Measurements from ENCODE around the gene DHX8.

DHX8 gene

GRCh38 chr17:43558805-43559160 lies 75.0 kb downstream of the DHX8 start:
- TF ChIP-seq, protein P1, sequence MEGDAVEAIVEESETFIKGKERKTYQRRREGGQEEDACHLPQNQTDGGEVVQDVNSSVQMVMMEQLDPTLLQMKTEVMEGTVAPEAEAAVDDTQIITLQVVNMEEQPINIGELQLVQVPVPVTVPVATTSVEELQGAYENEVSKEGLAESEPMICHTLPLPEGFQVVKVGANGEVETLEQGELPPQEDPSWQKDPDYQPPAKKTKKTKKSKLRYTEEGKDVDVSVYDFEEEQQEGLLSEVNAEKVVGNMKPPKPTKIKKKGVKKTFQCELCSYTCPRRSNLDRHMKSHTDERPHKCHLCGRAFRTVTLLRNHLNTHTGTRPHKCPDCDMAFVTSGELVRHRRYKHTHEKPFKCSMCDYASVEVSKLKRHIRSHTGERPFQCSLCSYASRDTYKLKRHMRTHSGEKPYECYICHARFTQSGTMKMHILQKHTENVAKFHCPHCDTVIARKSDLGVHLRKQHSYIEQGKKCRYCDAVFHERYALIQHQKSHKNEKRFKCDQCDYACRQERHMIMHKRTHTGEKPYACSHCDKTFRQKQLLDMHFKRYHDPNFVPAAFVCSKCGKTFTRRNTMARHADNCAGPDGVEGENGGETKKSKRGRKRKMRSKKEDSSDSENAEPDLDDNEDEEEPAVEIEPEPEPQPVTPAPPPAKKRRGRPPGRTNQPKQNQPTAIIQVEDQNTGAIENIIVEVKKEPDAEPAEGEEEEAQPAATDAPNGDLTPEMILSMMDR (IDR thresholded peaks at IDR 0.05; ENCODE audit: insufficient read depth, low read depth, low read length, missing control alignments): no peak
- no peak for DNase-seq (ENCODE audit: low read depth)
- no peak overlapping the region for H3K4me3 ChIP-seq (ENCODE audit: low read depth, low read length)

- H3K4me3 ChIP-seq (ENCODE audit: low read depth, low read length): no peak overlapping the region
- TF ChIP-seq, protein P1 (IDR thresholded peaks at IDR 0.05; ENCODE audit: insufficient read depth, low read depth, low read length, missing control alignments): no peak
- DNase-seq (ENCODE audit: low read depth): no peak
Observed at GRCh38 chr17:43559161-43559816, 75.5 kb downstream of the DHX8 start.

DNA sequence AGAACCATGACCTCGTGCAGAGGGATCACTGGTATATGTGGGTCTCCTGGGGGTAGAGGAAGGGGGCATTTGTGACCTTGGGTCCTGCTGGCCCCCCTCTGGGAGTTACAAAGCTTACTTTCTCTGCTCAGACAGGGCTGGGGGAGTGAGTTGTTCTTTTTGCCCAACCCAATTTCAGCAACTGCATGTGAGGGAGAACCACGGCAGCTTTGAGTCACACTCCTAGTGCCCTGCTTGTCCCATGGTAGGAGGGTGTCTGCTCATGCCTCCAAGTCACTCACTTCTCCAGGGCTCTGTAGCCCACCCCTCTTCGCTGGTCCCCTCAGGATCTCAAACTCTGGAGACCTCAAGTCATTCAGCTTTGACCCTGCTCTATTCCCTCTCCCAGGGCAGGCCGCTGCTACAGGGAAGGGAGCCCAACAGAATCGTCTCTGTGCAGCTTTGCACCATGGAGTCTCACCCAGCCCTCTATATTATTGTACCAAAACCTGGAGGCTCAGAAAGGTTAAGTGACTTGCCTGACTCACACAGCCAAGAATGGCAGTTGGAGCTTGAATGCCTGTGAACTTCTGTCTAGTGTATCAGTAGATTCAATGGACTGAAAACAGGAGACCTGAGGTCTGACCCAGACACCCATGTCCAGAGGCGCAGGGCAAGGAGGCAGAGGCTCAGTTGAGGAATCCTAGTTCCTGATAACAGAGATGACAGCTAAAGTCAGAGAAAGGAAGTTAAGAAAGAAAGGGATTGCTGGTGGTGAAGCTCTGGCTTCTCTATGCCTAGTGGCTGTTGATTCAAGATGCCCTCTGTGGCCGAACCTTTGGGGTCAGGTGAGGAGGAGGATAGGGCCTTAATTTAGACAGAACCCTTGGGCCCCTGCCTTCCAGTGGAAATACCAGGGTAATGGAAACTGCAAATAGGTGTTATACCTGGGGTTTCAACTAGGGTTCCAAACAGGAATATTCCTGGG lies 77.0 kb downstream of the DHX8 start:
- TF ChIP-seq, protein P1 (IDR thresholded peaks at IDR 0.05; ENCODE audit: insufficient read depth, low read depth, low read length, missing control alignments): no peak
- no peak overlapping the region for H3K4me3 ChIP-seq (ENCODE audit: low read depth, low read length)
- no peak for DNase-seq (ENCODE audit: low read depth)

- DNase-seq (ENCODE audit: low read depth): no peak
- H3K4me3 ChIP-seq (ENCODE audit: low read depth, low read length): no peak overlapping the region
- TF ChIP-seq, protein P1 (IDR thresholded peaks at IDR 0.05; ENCODE audit: insufficient read depth, low read depth, low read length, missing control alignments): no peak
Observed at GRCh38 chr17:43562679-43563599, 79.2 kb downstream of the DHX8 start.

GRCh38 chr17:43563600-43564594 lies 80.1 kb downstream of the DHX8 start:
- H3K4me3 ChIP-seq (ENCODE audit: low read depth, low read length): no peak overlapping the region
- TF ChIP-seq, protein P1 (IDR thresholded peaks at IDR 0.05; ENCODE audit: insufficient read depth, low read depth, low read length, missing control alignments): no peak
- no peak for DNase-seq (ENCODE audit: low read depth)

Data from GM12865 (cell line).